ENCODE data around the gene TGM4.
"Not testable (repeated sequence)": the region's sequence is repeated elsewhere in the genome, so short reads cannot be mapped to it uniquely, and the experiment has no call there.

TGM4 gene

DNA sequence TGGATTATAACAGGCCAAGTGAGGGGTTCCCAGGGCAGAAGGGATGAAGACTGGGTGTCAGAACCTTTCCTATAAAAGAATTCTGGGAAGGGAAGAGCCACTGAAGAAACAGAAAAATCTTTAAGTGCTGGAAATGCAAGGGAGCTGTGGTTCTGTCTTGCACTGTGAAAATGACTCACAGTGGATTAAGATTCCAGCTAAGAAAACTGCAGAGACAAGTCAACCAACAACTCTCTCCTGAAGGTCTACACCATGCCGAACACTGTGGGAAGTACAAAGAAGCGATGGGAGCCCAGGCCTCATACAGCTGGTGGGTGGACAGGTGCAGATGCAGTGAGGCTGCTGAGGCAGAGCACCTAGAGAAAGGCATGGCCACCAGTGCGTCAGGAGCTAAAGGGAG lies 73.8 kb downstream of the TGM4 start:
- no peak for DNase-seq (ENCODE audit: extremely low read depth, insufficient read length)
- peaks cover under 1% of the 10 kb centered on the region for H3K36me3 ChIP-seq (ENCODE audit: control insufficient read depth, insufficient read depth, low read length)
- TF ChIP-seq, protein P1, sequence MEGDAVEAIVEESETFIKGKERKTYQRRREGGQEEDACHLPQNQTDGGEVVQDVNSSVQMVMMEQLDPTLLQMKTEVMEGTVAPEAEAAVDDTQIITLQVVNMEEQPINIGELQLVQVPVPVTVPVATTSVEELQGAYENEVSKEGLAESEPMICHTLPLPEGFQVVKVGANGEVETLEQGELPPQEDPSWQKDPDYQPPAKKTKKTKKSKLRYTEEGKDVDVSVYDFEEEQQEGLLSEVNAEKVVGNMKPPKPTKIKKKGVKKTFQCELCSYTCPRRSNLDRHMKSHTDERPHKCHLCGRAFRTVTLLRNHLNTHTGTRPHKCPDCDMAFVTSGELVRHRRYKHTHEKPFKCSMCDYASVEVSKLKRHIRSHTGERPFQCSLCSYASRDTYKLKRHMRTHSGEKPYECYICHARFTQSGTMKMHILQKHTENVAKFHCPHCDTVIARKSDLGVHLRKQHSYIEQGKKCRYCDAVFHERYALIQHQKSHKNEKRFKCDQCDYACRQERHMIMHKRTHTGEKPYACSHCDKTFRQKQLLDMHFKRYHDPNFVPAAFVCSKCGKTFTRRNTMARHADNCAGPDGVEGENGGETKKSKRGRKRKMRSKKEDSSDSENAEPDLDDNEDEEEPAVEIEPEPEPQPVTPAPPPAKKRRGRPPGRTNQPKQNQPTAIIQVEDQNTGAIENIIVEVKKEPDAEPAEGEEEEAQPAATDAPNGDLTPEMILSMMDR (IDR thresholded peaks at IDR 0.05; ENCODE audit: insufficient read depth, low read length, poor library complexity, severe bottlenecking) = no peak
- no peaks in the 10 kb centered on the region for H3K27me3 ChIP-seq (replicated peaks; ENCODE audit: control insufficient read depth, insufficient read depth, low read length)
- H3K4me3 ChIP-seq (replicated peaks; ENCODE audit: low read depth, low read length) = no peak overlapping the region

DNA sequence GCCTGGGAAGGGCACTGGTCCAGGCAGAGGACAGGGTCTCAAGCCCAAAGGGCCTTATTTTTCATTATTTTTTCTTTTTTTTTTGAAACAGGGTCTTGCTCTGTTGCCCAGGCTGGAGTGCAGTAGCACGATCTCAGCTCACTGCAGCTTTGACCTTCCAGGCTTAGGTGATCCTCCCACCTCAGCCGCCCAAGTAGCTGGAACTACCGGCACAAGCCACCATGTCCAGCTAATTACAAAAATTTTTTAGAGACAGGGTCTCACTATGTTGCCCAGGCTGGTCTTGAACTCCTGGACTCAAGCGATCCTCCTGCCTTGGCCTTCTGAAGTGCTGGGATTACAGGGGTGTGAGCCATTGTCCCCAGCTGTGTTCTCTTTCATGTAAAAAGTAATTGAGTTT lies 75.4 kb downstream of the TGM4 start:
- H3K27me3 ChIP-seq (replicated peaks; ENCODE audit: control insufficient read depth, insufficient read depth, low read length); H3K4me3 ChIP-seq (replicated peaks; ENCODE audit: low read depth, low read length); H3K36me3 ChIP-seq (ENCODE audit: control insufficient read depth, insufficient read depth, low read length); DNase-seq (ENCODE audit: extremely low read depth, insufficient read length): not testable (repeated sequence)

DNA sequence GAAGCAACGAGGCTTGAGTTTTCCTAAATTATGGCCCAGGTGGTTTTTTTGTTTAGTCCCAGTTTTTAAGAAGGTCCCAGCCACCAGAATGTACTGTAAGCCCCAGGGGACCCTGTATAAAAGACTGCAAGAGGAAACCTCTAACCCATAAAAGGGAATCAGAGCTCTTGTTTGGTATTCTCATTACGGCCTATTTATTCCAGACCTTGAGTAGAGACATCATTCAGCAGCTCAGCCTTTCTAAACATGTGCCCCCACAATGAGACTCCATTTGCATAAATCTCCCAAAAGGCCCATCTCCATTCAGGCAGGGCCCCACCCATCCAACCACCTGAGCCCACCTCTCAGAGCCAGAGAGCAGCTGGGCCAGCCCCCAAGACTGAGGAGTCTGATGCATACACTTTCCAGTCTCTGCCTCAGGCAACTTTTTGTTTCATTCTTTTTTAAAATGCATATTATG lies 75.9 kb downstream of the TGM4 start:
- peaks cover 2% of the 10 kb centered on the region for H3K36me3 ChIP-seq (ENCODE audit: control insufficient read depth, insufficient read depth, low read length)
- H3K27me3 ChIP-seq (replicated peaks; ENCODE audit: control insufficient read depth, insufficient read depth, low read length) = no peaks in the 10 kb centered on the region
- H3K4me3 ChIP-seq (replicated peaks; ENCODE audit: low read depth, low read length) = no peak overlapping the region
- TF ChIP-seq, protein P1 (IDR thresholded peaks at IDR 0.05; ENCODE audit: insufficient read depth, low read length, poor library complexity, severe bottlenecking) = no peak
- DNase-seq (ENCODE audit: extremely low read depth, insufficient read length) = no peak

DNA sequence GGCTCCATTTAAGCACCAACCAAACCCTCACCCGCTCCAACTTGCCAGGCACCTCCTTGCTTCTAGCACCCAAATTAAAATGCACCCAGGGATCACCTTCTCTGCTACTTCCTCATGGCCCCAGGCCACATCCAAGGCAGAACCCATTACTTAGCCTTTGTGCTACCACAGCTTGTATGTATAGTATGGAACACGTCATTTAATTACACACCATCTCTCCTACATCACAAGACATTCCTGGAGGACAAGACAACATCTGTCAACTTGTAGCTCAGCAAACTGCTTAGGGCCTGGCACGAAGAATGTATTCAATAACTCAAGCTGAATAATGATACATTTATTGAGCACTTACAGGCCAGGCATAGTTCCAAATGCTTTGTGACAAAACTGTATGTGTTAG lies 78.3 kb downstream of the TGM4 start:
- no peak overlapping the region for H3K4me3 ChIP-seq (replicated peaks; ENCODE audit: low read depth, low read length)
- TF ChIP-seq, protein P1 (IDR thresholded peaks at IDR 0.05; ENCODE audit: insufficient read depth, low read length, poor library complexity, severe bottlenecking) = no peak
- H3K27me3 ChIP-seq (replicated peaks; ENCODE audit: control insufficient read depth, insufficient read depth, low read length) = no peaks in the 10 kb centered on the region
- DNase-seq (ENCODE audit: extremely low read depth, insufficient read length) = no peak
- H3K36me3 ChIP-seq (ENCODE audit: control insufficient read depth, insufficient read depth, low read length) = peaks cover 2% of the 10 kb centered on the region

DNA sequence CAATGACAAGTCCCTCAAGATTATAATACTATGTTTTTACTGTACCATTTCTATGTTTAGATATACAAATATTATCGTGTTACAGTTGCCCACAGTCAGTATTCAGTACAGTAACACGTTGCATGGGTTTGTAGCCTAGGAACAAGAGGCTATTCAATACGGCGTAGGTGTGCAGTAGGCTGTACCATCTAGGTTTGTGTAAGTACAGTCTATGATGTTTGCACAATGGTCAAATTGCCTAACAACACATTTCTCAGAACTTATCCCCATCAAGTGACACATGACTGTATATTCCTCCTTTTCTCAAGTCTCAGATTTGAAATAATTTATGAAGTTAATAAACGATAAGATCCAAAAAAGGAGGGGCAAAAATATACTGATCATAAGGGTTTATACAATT lies 79.9 kb downstream of the TGM4 start:
- no peak for DNase-seq (ENCODE audit: extremely low read depth, insufficient read length)
- TF ChIP-seq, protein P1 (IDR thresholded peaks at IDR 0.05; ENCODE audit: insufficient read depth, low read length, poor library complexity, severe bottlenecking) = no peak
- no peaks in the 10 kb centered on the region for H3K27me3 ChIP-seq (replicated peaks; ENCODE audit: control insufficient read depth, insufficient read depth, low read length)
- peaks cover 7% of the 10 kb centered on the region for H3K36me3 ChIP-seq (ENCODE audit: control insufficient read depth, insufficient read depth, low read length)
- no peak overlapping the region for H3K4me3 ChIP-seq (replicated peaks; ENCODE audit: low read depth, low read length)

DNA sequence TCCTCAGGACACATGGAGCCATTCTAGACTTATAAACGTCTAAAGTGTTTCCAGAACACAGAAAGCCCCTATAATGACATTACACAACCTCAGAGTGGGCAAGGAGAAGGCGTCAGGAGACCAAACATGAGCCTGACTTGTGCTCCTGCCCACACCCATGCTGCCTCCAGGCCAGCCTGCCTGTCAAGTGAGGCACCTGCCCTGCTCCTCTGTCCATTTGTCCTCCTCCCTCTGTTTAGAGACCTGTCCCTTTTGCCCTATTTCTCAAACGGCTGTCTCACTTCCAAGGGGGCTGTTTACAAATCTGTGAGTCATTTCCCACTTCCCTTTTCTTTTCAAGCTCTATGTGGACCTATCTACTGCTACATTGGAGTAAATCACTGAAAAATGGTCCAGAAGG lies 80.6 kb downstream of the TGM4 start:
- DNase-seq (ENCODE audit: extremely low read depth, insufficient read length) = peak; percentile 34
- peaks cover 7% of the 10 kb centered on the region for H3K36me3 ChIP-seq (ENCODE audit: control insufficient read depth, insufficient read depth, low read length)
- no peak overlapping the region for H3K4me3 ChIP-seq (replicated peaks; ENCODE audit: low read depth, low read length)
- H3K27me3 ChIP-seq (replicated peaks; ENCODE audit: control insufficient read depth, insufficient read depth, low read length) = no peaks in the 10 kb centered on the region
- TF ChIP-seq, protein P1 (IDR thresholded peaks at IDR 0.05; ENCODE audit: insufficient read depth, low read length, poor library complexity, severe bottlenecking) = no peak
